Activated CD8-positive, alpha-beta memory T cell treated with anti-CD3 and anti-CD28 coated beads, Interleukin-2, amount 10 ng/mL, durations not matched to agents 7 days and 5 days (primary cell): ENCODE results near the gene KCNA2. TPM values are rescaled to one million over a fixed set of nuclear protein-coding genes. Genes with fewer than 3 reads are reported as not detected.

Source experiments
- ATAC-seq: fragments of 150-1000 bp; cut with Tn5 transposase; one replicate; pipeline ENCODE4 v1.10.0; 2021; ENCODE audit warnings: moderate library complexity
- CTCF ChIA-PET: fragments of 350-600 bp; sonication (Branson Sonifier 250); formaldehyde crosslinking; loops from one replicate; lab custom pipeline; 2021; ENCODE audit warnings: antibody characterized with exemption; lab: Charles Lee
- DNase-seq: peaks from one replicate; pipeline ENCODE4 v3.0.0-alpha.2; 2020
- H3K27ac Mint-ChIP-seq: one replicate; pipeline ENCODE4 v1.8.0; 2021; ENCODE audit warnings: mild to moderate bottlenecking, mixed read lengths
- H3K27me3 Mint-ChIP-seq: one replicate; pipeline ENCODE4 v1.8.0; 2021; ENCODE audit warnings: mixed read lengths
- H3K36me3 Mint-ChIP-seq: one replicate; pipeline ENCODE4 v1.8.0; 2021; ENCODE audit warnings: mild to moderate bottlenecking, mixed read lengths
- H3K4me1 Mint-ChIP-seq: one replicate; pipeline ENCODE4 v1.8.0; 2021; ENCODE audit warnings: mixed read lengths
- H3K4me3 Mint-ChIP-seq: one replicate; pipeline ENCODE4 v1.8.0; 2021; ENCODE audit warnings: mild to moderate bottlenecking, moderate library complexity, mixed read lengths
- H3K9me3 Mint-ChIP-seq: one replicate; pipeline ENCODE4 v1.8.0; 2022; ENCODE audit warnings: low read depth, mixed read lengths
- total RNA-seq, 2 experiments: library from RNA; stranded (reverse); gene quantifications; one replicate each; pipeline ENCODE4 v1.2.3, GENCODE V29; 2021

Gene KCNA2
- total RNA-seq, 2 experiments from 2014 or later = 2.4 to 3.7 TPM

- CTCF ChIA-PET = interaction anchor here (1.0 kb wide), 1 partner anchor 172 kb away, joined by 4 read pairs; no protein-coding TSS in a partner anchor
- Mint-ChIP-seq H3K4me1 (peaks cover 10% of the 10 kb centered on the region), H3K4me3 (no peak overlapping the region), H3K36me3 (no peaks in the 10 kb centered on the region), H3K27ac (no peak overlapping the region), H3K9me3 (no peaks in the 10 kb centered on the region), H3K27me3 (peaks cover 13% of the 10 kb centered on the region)
- ATAC-seq = no peak
- DNase-seq = no peak
These were observed 14.2 kb downstream of the KCNA2 start for GRCh38 chr1:110591956-110592355.

- ATAC-seq = no peak
- Mint-ChIP-seq H3K4me1 (peaks cover 4% of the 10 kb centered on the region), H3K9me3 (no peaks in the 10 kb centered on the region), H3K4me3 (no peak overlapping the region), H3K36me3 (no peaks in the 10 kb centered on the region), H3K27ac (no peak overlapping the region), H3K27me3 (peaks cover 13% of the 10 kb centered on the region)
- CTCF ChIA-PET = interaction anchor here (1.4 kb wide), 1 partner anchor 33 kb away, joined by 4 read pairs; no protein-coding TSS in a partner anchor
- DNase-seq = no peak
These were observed 17.2 kb downstream of the KCNA2 start for GRCh38 chr1:110588991-110589390.

- Mint-ChIP-seq H3K36me3 (no peaks in the 10 kb centered on the region), H3K4me3 (no peak overlapping the region), H3K27me3 (peaks cover 13% of the 10 kb centered on the region), H3K27ac (no peak overlapping the region), H3K4me1 (no peaks in the 10 kb centered on the region), H3K9me3 (no peaks in the 10 kb centered on the region)
- CTCF ChIA-PET = interaction anchor here (1.4 kb wide), 1 partner anchor 33 kb away, joined by 4 read pairs; no protein-coding TSS in a partner anchor
- ATAC-seq = no peak
- no peak for DNase-seq
These were observed 17.7 kb downstream of the KCNA2 start for GRCh38 chr1:110588486-110588885.

- no peak for DNase-seq
- Mint-ChIP-seq H3K27ac (no peak overlapping the region), H3K4me1 (no peaks in the 10 kb centered on the region), H3K36me3 (no peaks in the 10 kb centered on the region), H3K9me3 (no peaks in the 10 kb centered on the region), H3K4me3 (no peak overlapping the region), H3K27me3 (peaks cover 13% of the 10 kb centered on the region)
- no peak for ATAC-seq
- CTCF ChIA-PET = interaction anchor here (1.4 kb wide), 1 partner anchor 32 kb away, joined by 4 read pairs; no protein-coding TSS in a partner anchor
These were observed 18.3 kb downstream of the KCNA2 start for GRCh38 chr1:110587906-110588305.

- ATAC-seq = no peak
- H3K36me3 Mint-ChIP-seq = no peaks in the 10 kb centered on the region
- no peak for DNase-seq
- no peaks in the 10 kb centered on the region for H3K4me1 Mint-ChIP-seq
- CTCF ChIA-PET = interaction anchor here (1.0 to 1.5 kb wide), 2 partner anchors 12 to 23 kb away, joined by 3 read pairs; no protein-coding TSS in a partner anchor
- no peak overlapping the region for H3K4me3 Mint-ChIP-seq
- H3K27ac Mint-ChIP-seq = no peak overlapping the region
- H3K9me3 Mint-ChIP-seq = no peaks in the 10 kb centered on the region
- H3K27me3 Mint-ChIP-seq = peaks cover 13% of the 10 kb centered on the region
These were observed 20.7 kb downstream of the KCNA2 start for GRCh38 chr1:110585481-110585880.

- no peak overlapping the region for H3K27ac Mint-ChIP-seq
- no peaks in the 10 kb centered on the region for H3K9me3 Mint-ChIP-seq
- CTCF ChIA-PET = no interaction called here
- DNase-seq (no peak), ATAC-seq (no peak)
- H3K36me3 Mint-ChIP-seq = no peaks in the 10 kb centered on the region
- no peak overlapping the region for H3K4me3 Mint-ChIP-seq
- H3K4me1 Mint-ChIP-seq = no peaks in the 10 kb centered on the region
- H3K27me3 Mint-ChIP-seq = peaks cover 16% of the 10 kb centered on the region
These were observed 22.1 kb downstream of the KCNA2 start for GRCh38 chr1:110584045-110584444.

- no peaks in the 10 kb centered on the region for H3K36me3 Mint-ChIP-seq
- H3K27ac Mint-ChIP-seq = no peak overlapping the region
- CTCF ChIA-PET = no interaction called here
- DNase-seq = no peak
- H3K4me1 Mint-ChIP-seq = no peaks in the 10 kb centered on the region
- ATAC-seq = no peak
- no peaks in the 10 kb centered on the region for H3K9me3 Mint-ChIP-seq
- H3K27me3 Mint-ChIP-seq = peaks cover 16% of the 10 kb centered on the region
- no peak overlapping the region for H3K4me3 Mint-ChIP-seq
These were observed 22.7 kb downstream of the KCNA2 start for GRCh38 chr1:110583505-110583904.

GRCh38 chr1:110582378-110582777 is 23.8 kb downstream of the KCNA2 start:
- DNase-seq (no peak), ATAC-seq (no peak)
- Mint-ChIP-seq H3K27ac (no peak overlapping the region), H3K4me3 (no peak overlapping the region), H3K4me1 (no peaks in the 10 kb centered on the region), H3K27me3 (peaks cover 15% of the 10 kb centered on the region), H3K9me3 (no peaks in the 10 kb centered on the region), H3K36me3 (no peaks in the 10 kb centered on the region)
- CTCF ChIA-PET = interaction anchor here (1.7 kb wide), 1 partner anchor 25 kb away, joined by 3 read pairs; no protein-coding TSS in a partner anchor

GRCh38 chr1:110581682-110582145 is 24.4 kb downstream of the KCNA2 start:
- no peak overlapping the region for H3K27ac Mint-ChIP-seq
- peaks cover 19% of the 10 kb centered on the region for H3K27me3 Mint-ChIP-seq
- CTCF ChIA-PET = interaction anchor here (1.2 to 1.7 kb wide), 2 partner anchors 25 to 185 kb away, joined by 3 read pairs; no protein-coding TSS in a partner anchor
- ATAC-seq = no peak
- H3K9me3 Mint-ChIP-seq = no peaks in the 10 kb centered on the region
- DNase-seq = no peak
- H3K4me1 Mint-ChIP-seq = no peaks in the 10 kb centered on the region
- H3K36me3 Mint-ChIP-seq = no peaks in the 10 kb centered on the region
- H3K4me3 Mint-ChIP-seq = no peak overlapping the region

- ATAC-seq = no peak
- CTCF ChIA-PET = interaction anchor here (1.0 kb wide), 1 partner anchor 14 kb away, joined by 3 read pairs; no protein-coding TSS in a partner anchor
- Mint-ChIP-seq H3K36me3 (no peaks in the 10 kb centered on the region), H3K4me1 (no peaks in the 10 kb centered on the region), H3K27me3 (peaks cover 30% of the 10 kb centered on the region), H3K4me3 (no peak overlapping the region), H3K9me3 (no peaks in the 10 kb centered on the region), H3K27ac (no peak overlapping the region)
- no peak for DNase-seq
These were observed 25.9 kb downstream of the KCNA2 start for GRCh38 chr1:110580244-110580643.

- no peak overlapping the region for H3K27ac Mint-ChIP-seq
- CTCF ChIA-PET = no interaction called here
- DNase-seq (no peak), ATAC-seq (no peak)
- H3K4me1 Mint-ChIP-seq = no peaks in the 10 kb centered on the region
- H3K4me3 Mint-ChIP-seq = no peak overlapping the region
- no peaks in the 10 kb centered on the region for H3K9me3 Mint-ChIP-seq
- H3K36me3 Mint-ChIP-seq = no peaks in the 10 kb centered on the region
- peaks cover 36% of the 10 kb centered on the region for H3K27me3 Mint-ChIP-seq
These were observed 26.7 kb downstream of the KCNA2 start for GRCh38 chr1:110579460-110579859.

GRCh38 chr1:110576441-110576840 is 29.7 kb downstream of the KCNA2 start:
- H3K27ac Mint-ChIP-seq = no peak overlapping the region
- ATAC-seq (no peak), DNase-seq (no peak)
- H3K27me3 Mint-ChIP-seq = peaks cover 42% of the 10 kb centered on the region
- H3K4me1 Mint-ChIP-seq = no peaks in the 10 kb centered on the region
- no peaks in the 10 kb centered on the region for H3K9me3 Mint-ChIP-seq
- CTCF ChIA-PET = interaction anchor here (1.4 kb wide), 1 partner anchor 21 kb away, joined by 6 read pairs; no protein-coding TSS in a partner anchor
- no peak overlapping the region for H3K4me3 Mint-ChIP-seq
- H3K36me3 Mint-ChIP-seq = no peaks in the 10 kb centered on the region

- Mint-ChIP-seq H3K27ac (no peak overlapping the region), H3K4me3 (no peak overlapping the region), H3K36me3 (no peaks in the 10 kb centered on the region), H3K4me1 (no peaks in the 10 kb centered on the region), H3K27me3 (peaks cover 45% of the 10 kb centered on the region), H3K9me3 (no peaks in the 10 kb centered on the region)
- no peak for DNase-seq
- ATAC-seq = no peak
- CTCF ChIA-PET = interaction anchor here (0.9 to 1.2 kb wide), 4 partner anchors 13 to 78 kb away, joined by 3 to 4 read pairs (median 3); no protein-coding TSS in a partner anchor
These were observed 32.8 kb downstream of the KCNA2 start for GRCh38 chr1:110573314-110573713.

GRCh38 chr1:110572751-110573150 is 33.4 kb downstream of the KCNA2 start:
- H3K9me3 Mint-ChIP-seq = no peaks in the 10 kb centered on the region
- no peaks in the 10 kb centered on the region for H3K36me3 Mint-ChIP-seq
- CTCF ChIA-PET = interaction anchor here (0.9 to 1.2 kb wide), 3 partner anchors 13 to 77 kb away, joined by 3 to 4 read pairs (median 3); no protein-coding TSS in a partner anchor
- H3K4me3 Mint-ChIP-seq = no peak overlapping the region
- H3K27ac Mint-ChIP-seq = no peak overlapping the region
- H3K27me3 Mint-ChIP-seq = peaks cover 45% of the 10 kb centered on the region
- DNase-seq = no peak
- H3K4me1 Mint-ChIP-seq = no peaks in the 10 kb centered on the region
- ATAC-seq = no peak
